DMS114 treated with DMSO at 0.1 percent for 48 hours (cell line): ENCODE measurements around the gene SLC25A45.

ENCODE experiments used
- DNase-seq: peaks from one replicate; lab custom pipeline; 2025; ENCODE audit not compliant: unreplicated experiment; lab: John Stamatoyannopoulos, UW

The SLC25A45 gene

GRCh38 chr11:65389294-65389980 lies 7.0 kb upstream of the SLC25A45 start:
- no peak for DNase-seq

DNA sequence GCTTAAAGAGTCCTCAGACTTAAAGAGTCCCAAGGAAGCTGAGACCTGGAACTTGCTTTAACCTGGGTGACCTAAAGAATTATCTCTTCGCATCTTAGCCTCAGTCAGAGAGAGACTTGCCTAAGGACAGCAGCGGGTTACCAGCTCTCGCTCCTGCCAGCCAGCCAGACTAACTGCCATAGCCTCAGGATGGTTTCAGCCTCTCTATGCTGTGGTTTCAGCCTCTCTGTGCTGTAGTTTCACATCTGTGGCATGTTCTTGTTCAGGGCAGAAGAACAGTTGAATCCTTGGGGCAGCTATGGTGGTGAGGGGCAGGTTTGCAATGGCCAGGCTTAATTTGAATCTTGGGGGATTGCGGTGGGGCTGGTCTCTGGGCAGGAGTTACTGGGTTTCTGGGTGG lies 6.3 kb upstream of the SLC25A45 start:
- DNase-seq, result no peak

GRCh38 chr11:65386307-65387140 lies 4.1 kb upstream of the SLC25A45 start, which contains the start of gene FRMD8:
Gene FRMD8 (plus strand): TSS chr11:65386637. CDS start chr11:65387037, 400 bp downstream.
- peak; percentile 44 for DNase-seq

GRCh38 chr11:65384301-65384889 lies 1.9 kb upstream of the SLC25A45 start:
- no peak for DNase-seq

- DNase-seq, result no peak
Observed at GRCh38 chr11:65383778-65384177, 1.3 kb upstream of the SLC25A45 start.

- DNase-seq, result no peak
Observed at GRCh38 chr11:65382804-65383368, 440 bp upstream of the SLC25A45 start.

DNA sequence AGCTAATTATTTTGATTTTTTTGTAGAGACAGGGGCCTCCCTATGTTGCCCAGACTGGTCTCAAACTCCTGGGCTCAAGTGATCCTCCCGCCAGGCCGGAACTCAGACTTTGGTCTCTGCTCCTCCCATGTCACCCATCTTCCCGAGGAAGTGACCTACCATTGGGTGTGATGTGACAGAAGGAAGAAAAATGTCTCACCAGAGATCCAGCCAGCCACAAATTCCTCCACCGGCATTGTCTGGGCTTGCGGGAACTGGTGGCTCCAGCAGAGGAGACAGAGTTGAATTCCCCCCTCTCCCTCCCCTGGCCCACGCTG lies 772 bp downstream of the SLC25A45 start:
- no peak for DNase-seq

GRCh38 chr11:65380460-65381119 lies 1.9 kb downstream of the SLC25A45 start:
- DNase-seq, result no peak

DNA sequence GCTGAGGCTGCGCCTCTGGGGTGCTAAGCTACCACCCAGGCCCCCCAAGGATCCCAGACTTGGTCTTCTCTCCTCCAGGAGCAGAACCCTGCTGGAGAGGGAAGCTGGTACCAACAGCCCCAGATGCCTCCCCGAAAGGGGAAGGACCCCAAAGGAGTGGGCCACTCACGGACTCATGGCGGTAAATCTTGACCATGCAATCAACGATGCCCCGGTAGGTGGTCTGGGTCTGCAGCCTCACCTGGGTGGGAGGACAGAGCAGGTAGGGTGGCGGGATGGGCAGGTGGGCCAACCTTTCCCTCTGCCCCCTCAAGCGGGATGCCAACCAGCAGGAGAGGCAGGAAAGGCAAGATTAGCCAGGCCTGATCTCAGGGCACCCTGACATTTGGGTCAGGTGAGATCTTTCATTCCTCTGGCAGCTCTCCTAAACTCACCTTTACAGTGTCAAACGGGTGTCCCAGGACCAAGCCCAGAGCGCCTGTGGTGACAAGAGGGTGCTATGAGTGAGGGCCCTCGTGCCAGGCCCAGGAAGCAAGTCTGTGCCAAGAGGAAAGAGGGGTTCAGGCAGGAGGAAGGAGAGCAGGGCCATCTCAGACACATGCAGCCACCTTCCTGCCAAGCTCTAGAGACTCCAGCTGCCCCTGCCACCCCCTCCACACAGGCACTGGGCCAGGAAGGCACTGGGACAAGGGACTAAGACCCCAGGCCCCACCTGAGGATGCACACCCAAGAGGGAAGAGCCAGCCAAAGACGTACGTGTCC lies 2.6 kb downstream of the SLC25A45 start:
- no peak for DNase-seq

DNA sequence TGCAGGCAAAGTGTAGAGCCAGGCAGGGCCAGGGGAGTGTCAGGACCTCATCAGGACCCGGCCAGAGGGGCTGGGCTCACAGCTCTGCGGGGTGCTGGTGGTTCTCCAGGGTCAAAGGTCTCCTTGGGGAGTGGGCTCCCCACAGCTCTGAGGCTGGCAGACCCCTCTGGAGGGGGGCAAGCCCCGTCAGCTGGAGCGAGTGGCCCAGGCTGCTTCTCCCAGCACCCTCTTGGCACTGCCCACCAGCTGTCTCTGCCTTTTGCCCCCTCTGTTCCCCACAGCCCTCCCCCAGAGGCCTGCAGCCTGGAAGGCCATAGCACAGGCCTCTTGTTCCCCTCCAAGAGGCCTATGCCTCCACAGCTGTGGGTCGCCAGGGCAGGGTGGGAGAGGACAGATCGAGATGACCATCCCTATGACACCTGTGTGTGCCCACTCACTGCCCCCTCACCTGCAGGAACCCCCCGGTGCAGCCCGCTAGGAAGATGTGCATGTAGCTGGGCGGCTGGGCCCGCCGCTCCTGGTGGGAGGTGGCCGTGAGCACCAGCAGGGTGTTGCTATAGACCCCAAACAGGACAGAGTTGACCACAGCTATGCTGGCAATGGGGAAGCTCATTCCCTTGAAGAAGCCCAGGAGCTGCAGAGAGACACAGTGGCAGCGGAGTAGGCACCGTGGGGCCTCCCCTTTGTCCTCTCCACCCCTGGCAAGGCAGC lies 3.4 kb downstream of the SLC25A45 start:
- DNase-seq, result no peak

DNA sequence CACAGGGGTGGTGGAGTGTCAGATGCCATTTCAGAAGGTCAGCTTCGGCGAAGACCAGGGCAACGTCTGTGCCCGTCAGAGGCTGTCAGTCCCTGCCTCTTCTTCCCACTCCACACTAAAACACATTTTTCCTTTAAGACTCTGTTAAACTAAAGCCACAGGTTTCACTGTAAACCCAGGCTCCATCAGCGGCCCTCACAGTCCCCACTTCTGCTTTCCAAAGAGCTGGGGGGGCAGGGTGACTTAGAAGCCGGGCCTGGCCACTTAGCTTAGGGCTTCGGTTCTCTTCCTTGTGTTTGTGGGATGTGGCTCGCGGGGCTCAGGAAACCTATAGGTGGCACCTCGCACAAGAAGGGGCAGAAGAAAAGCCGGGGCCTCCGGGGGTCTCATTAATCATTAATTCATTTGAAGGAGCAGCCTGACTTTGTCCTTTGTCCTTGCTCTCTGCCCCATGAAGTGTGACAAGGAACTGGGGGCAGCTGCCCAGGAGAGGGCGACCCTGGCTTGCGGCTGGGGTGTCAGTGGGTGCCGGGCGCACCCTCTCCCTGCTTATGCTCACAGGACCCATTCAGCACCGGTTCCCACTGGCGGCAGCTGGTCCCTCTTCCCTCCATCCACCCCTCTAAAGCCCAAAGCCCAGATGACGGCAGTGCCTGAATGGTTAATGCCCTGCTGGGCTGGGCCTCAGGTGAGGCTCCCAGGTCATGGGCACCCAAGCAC lies 4.1 kb downstream of the SLC25A45 start:
- no peak for DNase-seq

GRCh38 chr11:65377777-65378176 lies 4.7 kb downstream of the SLC25A45 start:
- no peak for DNase-seq

DNA sequence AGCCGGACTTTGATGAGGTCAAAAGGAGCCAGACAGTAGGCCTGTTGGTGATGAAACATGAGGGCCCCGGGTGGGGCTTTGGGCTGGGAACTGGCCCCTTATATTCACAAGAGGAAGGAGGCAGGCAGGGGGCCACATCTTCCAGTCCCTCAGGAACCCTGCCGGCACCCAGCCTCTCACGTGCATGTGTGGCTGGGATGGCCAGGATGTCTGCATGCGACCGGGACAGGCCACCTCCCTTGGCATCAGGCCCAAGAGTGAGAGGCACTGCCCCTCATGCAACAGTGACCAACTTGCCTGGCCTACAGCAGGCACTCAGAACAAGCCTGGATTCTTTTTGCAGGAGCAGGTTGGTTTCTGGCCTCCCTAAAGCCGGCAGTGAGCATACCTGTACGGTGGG lies 5.4 kb downstream of the SLC25A45 start:
- DNase-seq, result no peak

- DNase-seq, result no peak
Observed at GRCh38 chr11:65376138-65376713, 6.2 kb downstream of the SLC25A45 start.

DNA sequence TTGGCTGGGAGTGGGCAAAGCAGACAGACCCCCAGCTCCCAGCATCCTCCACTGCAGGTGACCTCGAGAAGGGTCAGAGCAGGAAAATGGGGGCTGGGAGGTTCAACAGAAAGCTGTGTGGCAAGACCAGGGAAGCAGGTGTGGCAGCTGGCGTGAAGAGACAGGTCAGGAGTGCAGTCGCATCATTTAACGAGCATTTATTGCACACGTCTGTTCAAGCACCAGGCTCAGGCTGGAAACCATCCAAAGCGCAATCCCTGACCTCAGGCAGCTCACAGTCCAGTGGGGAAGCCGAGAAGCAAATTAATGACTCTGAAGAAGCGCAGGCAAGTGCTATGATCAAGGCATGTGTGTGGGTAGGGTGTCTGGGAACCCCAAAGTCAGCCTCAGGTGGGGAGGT lies 7.4 kb downstream of the SLC25A45 start:
- DNase-seq, result no peak

GRCh38 chr11:65373839-65374580 lies 8.4 kb downstream of the SLC25A45 start:
- no peak for DNase-seq

- DNase-seq, result no peak
Observed at GRCh38 chr11:65370659-65371049, 11.8 kb downstream of the SLC25A45 start.

- DNase-seq, result peak; percentile 89
Observed at GRCh38 chr11:65366340-65366773, 16.1 kb downstream of the SLC25A45 start.
